GM18873 (cell line): ENCODE measurements around the gene TRHDE.

Source experiments
- ATAC-seq: cut with Tn5 transposase; IDR thresholded peaks from one replicate; pipeline ENCODE4 v1.9.1; 2021; ENCODE audit warnings: mild to moderate bottlenecking, moderate library complexity, moderate number of reproducible peaks; ENCODE audit not compliant: unreplicated experiment, low FRiP score

Gene TRHDE

GRCh38 chr12:72273851-72274351 lies 1.7 kb downstream of the TRHDE start:
- no peak for ATAC-seq

- no peak for ATAC-seq
Measured at GRCh38 chr12:72274931-72275330, 2.8 kb downstream of the TRHDE start.

- no peak for ATAC-seq
Measured at GRCh38 chr12:72275526-72275925, 3.4 kb downstream of the TRHDE start.

GRCh38 chr12:72276181-72276805 lies 4.1 kb downstream of the TRHDE start:
- ATAC-seq: no peak

- no peak for ATAC-seq
Measured at GRCh38 chr12:72277415-72277814, 5.2 kb downstream of the TRHDE start.

- no peak for ATAC-seq
Measured at GRCh38 chr12:72278894-72279293, 6.7 kb downstream of the TRHDE start.

GRCh38 chr12:72281126-72281525 lies 9.0 kb downstream of the TRHDE start:
- no peak for ATAC-seq

- ATAC-seq: no peak
Measured at GRCh38 chr12:72282721-72283120, 10.6 kb downstream of the TRHDE start.

GRCh38 chr12:72285861-72286260 lies 13.7 kb downstream of the TRHDE start:
- no peak for ATAC-seq

- ATAC-seq: no peak
Measured at GRCh38 chr12:72286526-72286925, 14.4 kb downstream of the TRHDE start.

GRCh38 chr12:72288436-72288835 lies 16.3 kb downstream of the TRHDE start:
- no peak for ATAC-seq

GRCh38 chr12:72288911-72289310 lies 16.7 kb downstream of the TRHDE start:
- no peak for ATAC-seq

- ATAC-seq: no peak
Measured at GRCh38 chr12:72289633-72290032, 17.5 kb downstream of the TRHDE start.

GRCh38 chr12:72291175-72291574 lies 19.0 kb downstream of the TRHDE start:
- ATAC-seq: no peak

- ATAC-seq: no peak
Measured at GRCh38 chr12:72293701-72294100, 21.5 kb downstream of the TRHDE start.

- ATAC-seq: no peak
Measured at GRCh38 chr12:72295101-72295500, 22.9 kb downstream of the TRHDE start.

GRCh38 chr12:72295744-72296143 lies 23.6 kb downstream of the TRHDE start:
- ATAC-seq: no peak

- no peak for ATAC-seq
Measured at GRCh38 chr12:72296389-72296788, 24.2 kb downstream of the TRHDE start.

- no peak for ATAC-seq
Measured at GRCh38 chr12:72297666-72298065, 25.5 kb downstream of the TRHDE start.

- no peak for ATAC-seq
Measured at GRCh38 chr12:72300728-72301127, 28.6 kb downstream of the TRHDE start.

- no peak for ATAC-seq
Measured at GRCh38 chr12:72304751-72305150, 32.6 kb downstream of the TRHDE start.

- ATAC-seq: no peak
Measured at GRCh38 chr12:72307229-72307628, 35.1 kb downstream of the TRHDE start.

- ATAC-seq: no peak
Measured at GRCh38 chr12:72311946-72312345, 39.8 kb downstream of the TRHDE start.
